ENCODE results near the gene VAV3.

Gene VAV3

GRCh38 chr1:107559881-107560280 is 405.1 kb downstream of the VAV3 start:
- WGBS, 2 donors (ENCODE audit: extremely low coverage in 2 of 2, insufficient read length in 2 of 2, insufficient replicate concordance in 1 of 2) = no CpG with 5 or more reads among the region's 3 CpGs
- Histone ChIP-seq H3K27me3 (ENCODE audit: control insufficient read depth in 3 of 3, insufficient read depth in 3 of 3, low read depth in 1 of 3, low read length in 3 of 3) (no peaks in the 10 kb centered on the region), H3K27ac (replicated peaks; ENCODE audit: low read length) (no peak overlapping the region), H2BK15ac (ENCODE audit: low read length) (no peak overlapping the region), H3K9me3 (replicated peaks in 1 of 2; ENCODE audit: control insufficient read depth in 2 of 2, insufficient read depth in 1 of 2, low read depth in 1 of 2, low read length in 2 of 2) (no peaks in the 10 kb centered on the region), H4K8ac (ENCODE audit: low read depth, low read length) (no peak overlapping the region), H3K36me3 (replicated peaks in 1 of 2; ENCODE audit: control insufficient read depth in 2 of 2, insufficient read depth in 2 of 2, low read length in 2 of 2) (no peaks in the 10 kb centered on the region), H2AK5ac (ENCODE audit: low read depth, low read length) (no peak overlapping the region), H3K4me2 (ENCODE audit: insufficient read depth, low read length, poor library complexity, severe bottlenecking) (no peak overlapping the region), H3K4me1 (ENCODE audit: control insufficient read depth in 2 of 2, insufficient read depth in 1 of 2, low read depth in 1 of 2, low read length in 2 of 2) (no peaks in the 10 kb centered on the region), H3K4ac (ENCODE audit: low read length) (no peak overlapping the region), H3K23ac (ENCODE audit: low read depth, low read length, poor library complexity) (no peak overlapping the region), H3K14ac (ENCODE audit: low read length) (no peak overlapping the region), H3K4me3 (ENCODE audit: low read length in 2 of 2) (no peak overlapping the region), H4K91ac (ENCODE audit: low read depth, low read length, poor library complexity) (no peak overlapping the region), H2BK120ac (ENCODE audit: low read depth, low read length) (no peak overlapping the region), H2BK12ac (ENCODE audit: low read length) (no peak overlapping the region), H3K79me1 (ENCODE audit: low read depth, low read length) (no peaks in the 10 kb centered on the region), H3K18ac (ENCODE audit: low read length) (no peak overlapping the region), H3K9ac (ENCODE audit: low read depth, low read length, poor library complexity) (no peak overlapping the region), H2BK5ac (ENCODE audit: low read length) (no peak overlapping the region), H2AFZ (ENCODE audit: low read length) (no peak overlapping the region)
- no peak for DNase-seq (ENCODE audit: low spot score)

GRCh38 chr1:107557095-107557494 is 407.9 kb downstream of the VAV3 start:
- Histone ChIP-seq H3K14ac (ENCODE audit: low read length) (no peak overlapping the region), H4K91ac (ENCODE audit: low read depth, low read length, poor library complexity) (no peak overlapping the region), H2BK15ac (ENCODE audit: low read length) (no peak overlapping the region), H3K36me3 (replicated peaks in 1 of 2; ENCODE audit: control insufficient read depth in 2 of 2, insufficient read depth in 2 of 2, low read length in 2 of 2) (no peaks in the 10 kb centered on the region), H3K18ac (ENCODE audit: low read length) (no peak overlapping the region), H3K4me1 (ENCODE audit: control insufficient read depth in 2 of 2, insufficient read depth in 1 of 2, low read depth in 1 of 2, low read length in 2 of 2) (no peaks in the 10 kb centered on the region), H3K27me3 (ENCODE audit: control insufficient read depth in 3 of 3, insufficient read depth in 3 of 3, low read depth in 1 of 3, low read length in 3 of 3) (no peaks in the 10 kb centered on the region), H3K9ac (ENCODE audit: low read depth, low read length, poor library complexity) (no peak overlapping the region), H3K9me3 (replicated peaks in 1 of 2; ENCODE audit: control insufficient read depth in 2 of 2, insufficient read depth in 1 of 2, low read depth in 1 of 2, low read length in 2 of 2) (no peaks in the 10 kb centered on the region), H3K27ac (replicated peaks; ENCODE audit: low read length) (no peak overlapping the region), H4K8ac (ENCODE audit: low read depth, low read length) (no peak overlapping the region), H3K4me2 (ENCODE audit: insufficient read depth, low read length, poor library complexity, severe bottlenecking) (no peak overlapping the region), H3K4me3 (ENCODE audit: low read length in 2 of 2) (no peak overlapping the region), H2AFZ (ENCODE audit: low read length) (no peak overlapping the region), H3K23ac (ENCODE audit: low read depth, low read length, poor library complexity) (no peak overlapping the region), H2AK5ac (ENCODE audit: low read depth, low read length) (no peak overlapping the region), H3K4ac (ENCODE audit: low read length) (no peak overlapping the region), H2BK12ac (ENCODE audit: low read length) (no peak overlapping the region), H3K79me1 (ENCODE audit: low read depth, low read length) (no peaks in the 10 kb centered on the region), H2BK120ac (ENCODE audit: low read depth, low read length) (no peak overlapping the region), H2BK5ac (ENCODE audit: low read length) (no peak overlapping the region)
- WGBS, 2 donors (ENCODE audit: extremely low coverage in 2 of 2, insufficient read length in 2 of 2, insufficient replicate concordance in 1 of 2) = no CpG with 5 or more reads among the region's 2 CpGs
- no peak for DNase-seq (ENCODE audit: low spot score)

- Histone ChIP-seq H2AFZ (ENCODE audit: low read length) (no peak overlapping the region), H4K8ac (ENCODE audit: low read depth, low read length) (no peak overlapping the region), H2BK120ac (ENCODE audit: low read depth, low read length) (no peak overlapping the region), H2AK5ac (ENCODE audit: low read depth, low read length) (no peak overlapping the region), H3K4me3 (ENCODE audit: low read length in 2 of 2) (no peak overlapping the region), H3K9ac (ENCODE audit: low read depth, low read length, poor library complexity) (no peak overlapping the region), H3K36me3 (replicated peaks in 1 of 2; ENCODE audit: control insufficient read depth in 2 of 2, insufficient read depth in 2 of 2, low read length in 2 of 2) (no peaks in the 10 kb centered on the region), H2BK5ac (ENCODE audit: low read length) (no peak overlapping the region), H3K9me3 (replicated peaks in 1 of 2; ENCODE audit: control insufficient read depth in 2 of 2, insufficient read depth in 1 of 2, low read depth in 1 of 2, low read length in 2 of 2) (no peaks in the 10 kb centered on the region), H3K4ac (ENCODE audit: low read length) (no peak overlapping the region), H2BK12ac (ENCODE audit: low read length) (no peak overlapping the region), H3K27me3 (ENCODE audit: control insufficient read depth in 3 of 3, insufficient read depth in 3 of 3, low read depth in 1 of 3, low read length in 3 of 3) (no peaks in the 10 kb centered on the region), H2BK15ac (ENCODE audit: low read length) (no peak overlapping the region), H3K4me2 (ENCODE audit: insufficient read depth, low read length, poor library complexity, severe bottlenecking) (no peak overlapping the region), H3K79me1 (ENCODE audit: low read depth, low read length) (no peaks in the 10 kb centered on the region), H3K4me1 (ENCODE audit: control insufficient read depth in 2 of 2, insufficient read depth in 1 of 2, low read depth in 1 of 2, low read length in 2 of 2) (no peaks in the 10 kb centered on the region), H4K91ac (ENCODE audit: low read depth, low read length, poor library complexity) (no peak overlapping the region), H3K14ac (ENCODE audit: low read length) (no peak overlapping the region), H3K23ac (ENCODE audit: low read depth, low read length, poor library complexity) (no peak overlapping the region), H3K27ac (replicated peaks; ENCODE audit: low read length) (no peak overlapping the region), H3K18ac (ENCODE audit: low read length) (no peak overlapping the region)
- DNase-seq (ENCODE audit: low spot score) = no peak
Observed at GRCh38 chr1:107555578-107555977, 409.4 kb downstream of the VAV3 start.

- Histone ChIP-seq H4K91ac (ENCODE audit: low read depth, low read length, poor library complexity) (no peak overlapping the region), H2BK120ac (ENCODE audit: low read depth, low read length) (no peak overlapping the region), H3K79me1 (ENCODE audit: low read depth, low read length) (no peaks in the 10 kb centered on the region), H2AK5ac (ENCODE audit: low read depth, low read length) (no peak overlapping the region), H2BK12ac (ENCODE audit: low read length) (no peak overlapping the region), H3K4ac (ENCODE audit: low read length) (no peak overlapping the region), H3K18ac (ENCODE audit: low read length) (no peak overlapping the region), H2BK15ac (ENCODE audit: low read length) (no peak overlapping the region), H3K4me1 (ENCODE audit: control insufficient read depth in 2 of 2, insufficient read depth in 1 of 2, low read depth in 1 of 2, low read length in 2 of 2) (no peaks in the 10 kb centered on the region), H3K23ac (ENCODE audit: low read depth, low read length, poor library complexity) (no peak overlapping the region), H2AFZ (ENCODE audit: low read length) (no peak overlapping the region), H3K9me3 (replicated peaks in 1 of 2; ENCODE audit: control insufficient read depth in 2 of 2, insufficient read depth in 1 of 2, low read depth in 1 of 2, low read length in 2 of 2) (no peaks in the 10 kb centered on the region), H2BK5ac (ENCODE audit: low read length) (no peak overlapping the region), H3K14ac (ENCODE audit: low read length) (no peak overlapping the region), H3K27me3 (ENCODE audit: control insufficient read depth in 3 of 3, insufficient read depth in 3 of 3, low read depth in 1 of 3, low read length in 3 of 3) (no peaks in the 10 kb centered on the region), H4K8ac (ENCODE audit: low read depth, low read length) (no peak overlapping the region), H3K4me3 (ENCODE audit: low read length in 2 of 2) (no peak overlapping the region), H3K27ac (replicated peaks; ENCODE audit: low read length) (no peak overlapping the region), H3K36me3 (replicated peaks in 1 of 2; ENCODE audit: control insufficient read depth in 2 of 2, insufficient read depth in 2 of 2, low read length in 2 of 2) (no peaks in the 10 kb centered on the region), H3K4me2 (ENCODE audit: insufficient read depth, low read length, poor library complexity, severe bottlenecking) (no peak overlapping the region), H3K9ac (ENCODE audit: low read depth, low read length, poor library complexity) (no peak overlapping the region)
- WGBS, 2 donors (ENCODE audit: extremely low coverage in 2 of 2, insufficient read length in 2 of 2, insufficient replicate concordance in 1 of 2) = no CpG with 5 or more reads among the region's 1 CpG
- DNase-seq (ENCODE audit: low spot score) = no peak
Observed at GRCh38 chr1:107552781-107553180, 412.2 kb downstream of the VAV3 start.
